Left hindlimb (tissue), 1 donor: ENCODE data around the gene ZCCHC7.

ENCODE experiments used
- DNase-seq: peaks from one replicate; pipeline ENCODE4 v3.0.0-alpha.2; 2018

Gene ZCCHC7

GRCh38 chr9:37212435-37212834 lies 92.1 kb downstream of the ZCCHC7 start:
- DNase-seq, result no peak

GRCh38 chr9:37215381-37215780 lies 95.0 kb downstream of the ZCCHC7 start:
- no peak for DNase-seq

GRCh38 chr9:37215830-37216229 lies 95.5 kb downstream of the ZCCHC7 start:
- DNase-seq, result no peak

GRCh38 chr9:37217161-37217560 lies 96.8 kb downstream of the ZCCHC7 start:
- no peak for DNase-seq

- no peak for DNase-seq
Observed at GRCh38 chr9:37218800-37219425, 98.5 kb downstream of the ZCCHC7 start.

GRCh38 chr9:37220971-37221370 lies 100.6 kb downstream of the ZCCHC7 start:
- no peak for DNase-seq

GRCh38 chr9:37221489-37222106 lies 101.2 kb downstream of the ZCCHC7 start:
- DNase-seq, result no peak

- no peak for DNase-seq
Observed at GRCh38 chr9:37229455-37229854, 109.1 kb downstream of the ZCCHC7 start.

GRCh38 chr9:37229882-37230482 lies 109.6 kb downstream of the ZCCHC7 start:
- DNase-seq, result no peak

GRCh38 chr9:37236822-37237221 lies 116.4 kb downstream of the ZCCHC7 start:
- no peak for DNase-seq

- DNase-seq, result no peak
Observed at GRCh38 chr9:37238122-37238521, 117.7 kb downstream of the ZCCHC7 start.

- DNase-seq, result no peak
Observed at GRCh38 chr9:37239224-37239859, 119.0 kb downstream of the ZCCHC7 start.

GRCh38 chr9:37239921-37240320 lies 119.5 kb downstream of the ZCCHC7 start:
- DNase-seq, result no peak

- DNase-seq, result no peak
Observed at GRCh38 chr9:37241340-37241739, 121.0 kb downstream of the ZCCHC7 start.

GRCh38 chr9:37242089-37242488 lies 121.7 kb downstream of the ZCCHC7 start:
- no peak for DNase-seq

- no peak for DNase-seq
Observed at GRCh38 chr9:37243588-37244345, 123.4 kb downstream of the ZCCHC7 start.

- no peak for DNase-seq
Observed at GRCh38 chr9:37246826-37247225, 126.5 kb downstream of the ZCCHC7 start.

GRCh38 chr9:37248651-37249163 lies 128.3 kb downstream of the ZCCHC7 start:
- DNase-seq, result no peak

GRCh38 chr9:37251452-37251851 lies 131.1 kb downstream of the ZCCHC7 start:
- no peak for DNase-seq

- DNase-seq, result no peak
Observed at GRCh38 chr9:37253377-37253937, 133.1 kb downstream of the ZCCHC7 start.

- no peak for DNase-seq
Observed at GRCh38 chr9:37255187-37255586, 134.8 kb downstream of the ZCCHC7 start.
